Stimulated activated effector memory CD8-positive, alpha-beta T cell treated with anti-CD3 and anti-CD28 coated beads, Interleukin-12 subunit alpha, Interleukin-12 subunit beta, amount 100 ng/mL, for 72 hours (primary cell): ENCODE measurements around the gene ANKRD40.
"Not testable (repeated sequence)": the region's sequence is repeated elsewhere in the genome, so short reads cannot be mapped to it uniquely, and the experiment has no call there.

ENCODE experiments used
- ATAC-seq: fragments of 150-1000 bp; cut with Tn5 transposase; 2 replicates; pipeline ENCODE4 v1.10.0; 2021
- DNase-seq, 2 donors: peaks; one replicate each; pipeline ENCODE4 v3.0.0; 2021 to 2022; ENCODE audit warnings: low spot score in 2 of 2
- H3K27ac Mint-ChIP-seq: one replicate; pipeline ENCODE4 v1.8.0; 2022; ENCODE audit warnings: mild to moderate bottlenecking, mixed read lengths
- H3K36me3 Mint-ChIP-seq: one replicate; pipeline ENCODE4 v1.8.0; 2022; ENCODE audit warnings: mild to moderate bottlenecking, mixed read lengths
- H3K4me1 Mint-ChIP-seq: one replicate; pipeline ENCODE4 v1.8.0; 2022; ENCODE audit warnings: mixed read lengths
- H3K4me3 Mint-ChIP-seq: one replicate; pipeline ENCODE4 v1.8.0; 2022; ENCODE audit warnings: mild to moderate bottlenecking, mixed read lengths
- H3K9me3 Mint-ChIP-seq: one replicate; pipeline ENCODE4 v1.8.0; 2022; ENCODE audit warnings: mixed read lengths

ANKRD40 gene, protein sequence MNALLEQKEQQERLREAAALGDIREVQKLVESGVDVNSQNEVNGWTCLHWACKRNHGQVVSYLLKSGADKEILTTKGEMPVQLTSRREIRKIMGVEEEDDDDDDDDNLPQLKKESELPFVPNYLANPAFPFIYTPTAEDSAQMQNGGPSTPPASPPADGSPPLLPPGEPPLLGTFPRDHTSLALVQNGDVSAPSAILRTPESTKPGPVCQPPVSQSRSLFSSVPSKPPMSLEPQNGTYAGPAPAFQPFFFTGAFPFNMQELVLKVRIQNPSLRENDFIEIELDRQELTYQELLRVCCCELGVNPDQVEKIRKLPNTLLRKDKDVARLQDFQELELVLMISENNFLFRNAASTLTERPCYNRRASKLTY

GRCh38 chr17:50707289-50708049 is at the start of gene ANKRD40:
TSS of gene ANKRD40 (minus strand) at chr17:50707914. CDS start at chr17:50707654, 260 bp downstream.
- peak; percentile 93 to 98 for DNase-seq
- H3K27ac Mint-ChIP-seq, result peak within 1 kb of the TSS; percentile 96
- peaks cover 42% of the 10 kb centered on the region for H3K36me3 Mint-ChIP-seq
- peaks cover 45% of the 10 kb centered on the region for H3K4me1 Mint-ChIP-seq
- H3K4me3 Mint-ChIP-seq, result peak within 1 kb of the TSS; percentile 80
- no peaks in the 10 kb centered on the region for H3K9me3 Mint-ChIP-seq
- ATAC-seq, result peak; percentile 94

GRCh38 chr17:50754521-50754920 is 46.8 kb upstream of the ANKRD40 start:
- ATAC-seq (no peak), DNase-seq (no peak)
- Mint-ChIP-seq H3K4me1 (peaks cover 6% of the 10 kb centered on the region), H3K9me3 (no peaks in the 10 kb centered on the region), H3K4me3 (no peak overlapping the region), H3K27ac (peak overlapping the region; percentile 23), H3K36me3 (peaks cover 70% of the 10 kb centered on the region)

GRCh38 chr17:50749245-50749644 is 41.5 kb upstream of the ANKRD40 start:
- ATAC-seq (no peak), DNase-seq (no peak)
- Mint-ChIP-seq H3K36me3 (peaks cover 100% of the 10 kb centered on the region), H3K27ac (no peak overlapping the region), H3K9me3 (no peaks in the 10 kb centered on the region), H3K4me1 (no peaks in the 10 kb centered on the region), H3K4me3 (no peak overlapping the region)

GRCh38 chr17:50745631-50746030 is 37.9 kb upstream of the ANKRD40 start:
- Mint-ChIP-seq H3K4me1 (no peaks in the 10 kb centered on the region), H3K27ac (no peak overlapping the region), H3K36me3 (peaks cover 100% of the 10 kb centered on the region), H3K9me3 (no peaks in the 10 kb centered on the region), H3K4me3 (no peak overlapping the region)
- ATAC-seq (no peak), DNase-seq (no peak)

- Mint-ChIP-seq H3K9me3 (no peaks in the 10 kb centered on the region), H3K36me3 (peaks cover 100% of the 10 kb centered on the region), H3K4me1 (peaks cover 45% of the 10 kb centered on the region), H3K27ac (peak overlapping the region; percentile 47), H3K4me3 (no peak overlapping the region)
- no peak for ATAC-seq
- DNase-seq, result no peak
Observed at GRCh38 chr17:50739098-50739497, 31.4 kb upstream of the ANKRD40 start.

DNA sequence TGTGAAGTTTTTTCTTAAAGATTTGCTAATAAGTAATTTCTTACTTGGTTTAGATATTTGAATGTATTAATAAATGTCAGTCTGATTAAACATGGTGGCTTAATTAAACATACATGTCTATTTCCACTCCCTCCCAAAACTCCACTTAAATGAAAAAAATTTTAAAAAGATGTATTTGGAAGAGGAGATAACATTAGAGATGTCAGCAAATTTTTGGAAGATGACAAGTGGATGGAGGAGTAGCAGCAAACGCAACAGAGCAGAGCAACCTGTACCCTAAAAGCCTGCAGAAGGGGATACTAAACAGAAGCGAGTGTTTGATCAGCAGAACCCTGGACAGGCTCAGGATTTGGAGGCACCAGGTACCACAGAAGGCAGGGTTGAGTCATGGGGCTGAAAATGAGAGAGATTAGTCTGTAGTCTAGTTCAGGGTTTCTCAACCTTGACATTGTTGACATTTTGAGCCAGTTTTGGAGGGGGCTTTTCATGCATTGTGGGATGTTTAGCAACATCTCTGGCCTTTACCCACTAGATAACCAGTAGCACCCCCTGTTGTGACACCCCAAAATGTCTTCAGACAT is 29.5 kb upstream of the ANKRD40 start:
- ATAC-seq (peak; percentile 96), DNase-seq (no peak)
- Mint-ChIP-seq H3K9me3 (no peaks in the 10 kb centered on the region), H3K27ac (peak overlapping the region; percentile 69), H3K4me1 (peaks cover 52% of the 10 kb centered on the region), H3K36me3 (peaks cover 100% of the 10 kb centered on the region), H3K4me3 (no peak overlapping the region)

GRCh38 chr17:50735287-50735686 is 27.6 kb upstream of the ANKRD40 start:
- Mint-ChIP-seq H3K4me3 (no peak overlapping the region), H3K4me1 (peaks cover 69% of the 10 kb centered on the region), H3K9me3 (no peaks in the 10 kb centered on the region), H3K36me3 (peaks cover 97% of the 10 kb centered on the region), H3K27ac (no peak overlapping the region)
- DNase-seq (no peak), ATAC-seq (no peak)

DNA sequence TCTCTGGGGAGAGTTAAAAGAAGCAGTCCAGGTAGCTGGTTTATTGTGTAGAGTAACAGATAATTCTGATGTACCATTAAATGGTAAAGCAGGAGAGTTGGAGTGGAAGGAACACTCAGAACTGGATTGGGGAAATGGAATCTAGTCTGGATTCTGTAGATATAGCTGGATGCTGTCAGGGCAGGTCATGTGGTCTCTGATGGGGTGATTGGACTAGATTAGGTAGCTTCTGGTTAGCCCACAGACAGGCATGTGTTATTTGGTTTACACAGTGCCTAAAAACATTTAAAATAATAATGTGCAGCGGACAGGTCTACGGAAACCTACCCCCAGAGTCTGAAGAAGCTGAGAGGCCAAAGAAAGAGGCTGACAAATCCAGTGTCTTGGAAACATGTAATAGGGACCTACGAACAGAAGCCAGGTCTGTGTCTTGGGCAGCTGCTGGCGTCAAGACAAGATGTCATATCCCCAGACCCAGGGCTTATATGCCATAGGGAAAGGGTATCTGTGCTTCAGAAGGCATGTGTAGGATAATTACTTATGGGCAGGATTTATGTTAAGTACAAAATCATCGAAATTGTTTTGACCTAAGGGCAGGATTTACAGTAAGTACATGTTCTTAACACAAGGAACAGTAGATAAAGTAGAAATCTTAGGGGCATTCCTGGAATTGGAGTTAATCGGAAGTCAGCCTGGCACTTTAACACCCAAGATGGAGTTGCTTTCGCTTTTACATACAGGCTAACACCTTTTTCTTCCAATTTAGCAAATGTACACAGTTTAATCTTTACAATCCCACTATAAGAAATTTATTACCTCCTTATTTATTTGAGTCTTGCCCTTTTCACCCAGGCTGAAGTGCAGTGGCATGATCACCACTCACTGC is 24.1 kb upstream of the ANKRD40 start:
- peak; percentile 45 for ATAC-seq
- Mint-ChIP-seq H3K27ac (peak overlapping the region; percentile 84), H3K4me3 (peak overlapping the region; percentile 36), H3K36me3 (peaks cover 90% of the 10 kb centered on the region), H3K4me1 (peaks cover 66% of the 10 kb centered on the region), H3K9me3 (no peaks in the 10 kb centered on the region)
- no peak for DNase-seq

DNA sequence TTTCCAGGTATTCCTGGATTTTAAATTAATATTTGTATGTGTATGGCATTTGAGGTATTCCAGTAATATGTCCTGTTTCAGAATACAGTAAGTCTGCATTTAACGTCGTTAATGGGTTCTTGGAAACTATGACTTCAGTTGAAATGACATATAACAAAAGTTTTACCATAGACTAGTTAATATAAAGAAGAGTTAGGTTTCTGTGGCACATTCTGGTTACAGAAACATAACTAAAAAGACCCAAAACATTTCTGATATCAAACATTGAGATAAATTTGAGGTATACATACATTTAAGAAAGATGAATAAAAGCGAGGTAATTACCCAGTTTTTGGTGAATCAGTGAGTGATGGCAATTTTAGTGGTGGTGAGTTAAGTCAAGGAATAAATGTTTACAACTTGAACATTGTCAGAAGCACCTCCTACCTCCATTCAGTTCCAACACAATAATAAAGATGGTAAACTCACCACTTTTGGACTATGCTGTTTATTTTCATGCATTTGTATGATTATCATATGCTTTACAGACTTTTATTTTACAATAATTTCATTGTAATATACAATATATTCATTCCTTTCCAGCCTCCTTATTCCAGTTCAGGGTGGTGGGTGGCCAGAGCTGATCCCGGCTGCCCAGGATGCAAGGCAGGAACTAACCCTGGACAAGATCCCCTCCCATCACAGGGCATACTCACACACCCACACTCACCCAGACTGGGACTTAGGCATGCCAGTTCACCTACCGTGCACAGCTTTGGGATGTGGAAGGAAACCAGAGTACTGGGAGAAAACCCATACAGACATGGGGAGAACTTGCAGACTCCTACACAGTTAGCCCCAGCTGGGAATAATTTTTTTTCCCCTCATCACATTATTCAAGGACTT is 21.4 kb upstream of the ANKRD40 start:
- DNase-seq (no peak), ATAC-seq (peak; percentile 78)
- Mint-ChIP-seq H3K9me3 (no peaks in the 10 kb centered on the region), H3K4me1 (peaks cover 60% of the 10 kb centered on the region), H3K4me3 (peak overlapping the region; percentile 21), H3K36me3 (peaks cover 89% of the 10 kb centered on the region), H3K27ac (peak overlapping the region; percentile 74)

DNA sequence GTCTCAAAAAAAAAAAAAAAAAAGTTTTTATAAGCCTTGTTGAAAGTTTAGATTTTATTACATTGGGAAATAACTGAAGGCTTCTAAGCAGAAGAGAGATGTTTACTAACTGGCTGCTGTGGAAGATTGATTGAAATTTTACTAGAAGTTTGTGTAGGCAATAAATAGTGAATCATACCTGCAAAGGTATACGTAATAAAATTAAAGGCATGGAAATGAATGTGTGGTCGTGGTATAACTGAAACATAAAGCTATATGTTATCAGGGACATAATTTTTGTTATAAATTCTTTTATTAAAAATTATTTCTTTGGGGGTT is 20.4 kb upstream of the ANKRD40 start:
- peaks cover 60% of the 10 kb centered on the region for H3K4me1 Mint-ChIP-seq
- no peak overlapping the region for H3K27ac Mint-ChIP-seq
- peak overlapping the region; percentile 21 for H3K4me3 Mint-ChIP-seq
- no peak for DNase-seq
- ATAC-seq, result no peak
- peaks cover 89% of the 10 kb centered on the region for H3K36me3 Mint-ChIP-seq
- no peaks in the 10 kb centered on the region for H3K9me3 Mint-ChIP-seq

DNA sequence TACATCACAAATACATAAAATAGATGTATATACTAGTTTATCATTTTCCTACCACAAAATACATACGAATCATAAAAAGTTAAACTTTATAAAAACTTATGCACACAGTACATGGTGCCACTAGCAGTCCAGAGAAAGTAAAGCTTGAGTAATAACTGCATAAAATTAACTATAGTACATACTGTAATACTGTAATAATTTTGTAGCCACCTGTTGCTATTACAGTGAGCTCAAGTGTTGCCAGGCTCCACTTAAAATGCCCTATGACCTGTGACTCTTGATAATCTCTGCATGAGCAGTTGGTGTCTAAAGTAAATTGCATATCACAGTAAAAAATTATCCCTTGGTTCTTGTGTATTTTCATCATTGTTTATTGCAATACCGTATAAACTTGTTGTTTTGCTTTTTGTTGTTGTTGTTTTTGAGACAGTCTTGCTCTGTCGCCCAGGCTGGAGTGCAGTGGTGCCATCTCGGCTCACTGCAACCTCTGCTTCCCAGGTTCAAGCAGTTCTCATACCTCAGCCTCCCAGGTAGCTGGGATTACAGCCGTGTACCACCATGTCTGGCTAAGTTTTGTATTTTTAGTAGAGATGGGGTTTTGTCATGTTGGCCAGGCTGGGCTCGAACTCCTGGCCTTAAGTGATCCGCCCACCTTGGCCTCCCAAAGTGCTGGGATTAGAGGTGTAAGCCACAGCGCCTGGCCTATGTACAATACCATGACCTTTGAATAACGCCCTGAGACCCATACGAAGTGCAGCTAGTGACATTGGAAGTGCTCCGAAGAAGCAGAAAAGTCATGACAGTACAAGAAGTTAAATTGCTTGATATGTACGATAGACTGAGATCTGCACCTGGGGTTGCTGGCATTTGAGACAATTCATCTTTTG is 18.3 kb upstream of the ANKRD40 start:
- H3K9me3 Mint-ChIP-seq, result no peaks in the 10 kb centered on the region
- H3K4me3 Mint-ChIP-seq, result no peak overlapping the region
- H3K36me3 Mint-ChIP-seq, result peaks cover 90% of the 10 kb centered on the region
- peaks cover 55% of the 10 kb centered on the region for H3K4me1 Mint-ChIP-seq
- DNase-seq, result peak in 1 of 2 donors; percentile 45
- ATAC-seq, result no peak
- H3K27ac Mint-ChIP-seq, result no peak overlapping the region

GRCh38 chr17:50724622-50725021 is 16.9 kb upstream of the ANKRD40 start:
- H3K9me3 Mint-ChIP-seq, H3K27ac Mint-ChIP-seq, DNase-seq, ATAC-seq: not testable (repeated sequence)
- peak overlapping the region; percentile 94 for H3K4me3 Mint-ChIP-seq
- H3K4me1 Mint-ChIP-seq, result peaks cover 50% of the 10 kb centered on the region
- peaks cover 92% of the 10 kb centered on the region for H3K36me3 Mint-ChIP-seq

DNA sequence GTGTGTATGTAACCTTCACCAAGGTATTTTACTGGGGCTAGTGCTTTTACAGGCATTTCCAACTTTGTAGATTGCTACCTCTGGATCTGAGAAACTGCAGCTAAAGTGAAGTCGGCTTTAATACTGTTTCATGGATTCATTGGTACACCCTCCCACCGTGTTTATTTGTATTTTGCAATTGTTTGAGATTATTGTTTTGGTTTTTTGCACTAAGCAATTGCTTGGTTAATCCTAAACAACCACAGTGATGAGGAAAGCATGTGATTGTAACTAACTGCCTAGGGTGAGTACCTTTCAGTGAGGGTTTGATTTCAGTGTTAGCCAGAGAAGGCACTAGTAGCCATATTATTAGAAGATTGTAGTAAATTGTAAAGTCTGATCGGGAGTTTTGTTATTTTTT is 15.0 kb upstream of the ANKRD40 start:
- H3K9me3 Mint-ChIP-seq, result no peaks in the 10 kb centered on the region
- peak overlapping the region; percentile 40 for H3K27ac Mint-ChIP-seq
- H3K4me1 Mint-ChIP-seq, result peaks cover 33% of the 10 kb centered on the region
- DNase-seq (no peak), ATAC-seq (no peak)
- peaks cover 83% of the 10 kb centered on the region for H3K36me3 Mint-ChIP-seq
- H3K4me3 Mint-ChIP-seq, result peak overlapping the region; percentile 94
